EL (cell line): Measurements from ENCODE around the gene ANKRD13B.
A peak's percentile ranks its signal among the peaks of the same experiment; 100 is the strongest.
"Not testable (repeated sequence)": the region's sequence is repeated elsewhere in the genome, so short reads cannot be mapped to it uniquely, and the experiment has no call there.

Experiments used
- DNase-seq: peaks from one replicate; pipeline ENCODE4 v3.0.0-alpha.2; 2016

Gene ANKRD13B

DNA sequence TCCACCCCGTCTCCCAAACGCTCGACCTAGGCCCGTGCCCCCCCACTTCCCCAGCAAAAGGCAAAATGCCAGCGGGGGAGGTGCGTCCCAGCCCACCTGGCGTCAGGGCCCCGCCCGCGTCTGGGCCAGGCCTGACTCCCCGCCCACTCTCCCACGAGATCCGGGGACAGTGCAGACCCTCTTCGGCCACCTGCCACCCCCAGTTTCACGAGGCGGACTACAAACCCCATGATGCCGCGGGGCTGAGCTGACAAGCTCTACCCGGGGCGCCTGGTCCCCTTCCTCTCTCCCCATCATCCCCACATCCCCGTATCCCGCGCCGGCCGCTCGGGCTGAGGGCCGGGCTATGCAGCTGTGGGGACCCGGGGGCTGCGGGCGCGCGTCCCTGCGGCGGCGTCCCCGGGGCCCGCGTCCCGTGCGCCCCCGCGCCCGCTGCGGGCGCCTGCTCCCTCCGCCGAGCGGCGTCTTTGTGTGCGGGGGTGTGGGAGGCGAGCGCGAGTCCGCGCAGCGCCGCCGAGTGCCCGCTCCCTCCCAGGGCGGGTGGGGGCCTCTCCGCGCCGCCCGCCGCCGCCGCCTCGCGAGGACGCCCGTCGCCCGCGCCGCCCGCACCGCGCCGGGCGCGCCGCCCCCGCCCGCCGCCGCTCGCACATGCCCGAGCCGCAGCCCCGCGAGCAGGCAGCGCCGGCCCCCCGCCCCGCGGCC, at the start of gene ANKRD13B:
TSS of gene ANKRD13B (plus strand) at position 283 of the 702 bp plus-strand sequence. CDS start 490 bp downstream, outside the sequence.
- peak; percentile 32 for DNase-seq

DNA sequence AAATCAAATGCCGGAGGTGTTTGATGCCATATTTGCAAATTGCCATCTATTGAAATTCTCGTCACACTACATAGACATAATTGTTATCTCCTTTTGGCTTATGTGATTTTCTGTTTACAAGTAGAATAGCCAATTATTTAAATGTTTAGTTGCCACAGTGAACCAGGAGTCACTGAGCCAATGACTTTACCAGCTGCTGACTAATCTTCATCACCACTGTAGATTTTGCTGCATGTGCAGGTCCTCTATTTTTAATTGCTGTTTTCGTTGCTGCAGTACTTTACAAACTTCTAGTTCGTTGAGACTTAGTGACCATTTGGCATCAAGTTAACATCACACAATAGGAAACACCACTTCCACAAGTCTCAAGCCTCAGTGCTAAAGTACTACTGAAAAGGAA, 48.9 kb upstream of the ANKRD13B start:
- no peak for DNase-seq

DNA sequence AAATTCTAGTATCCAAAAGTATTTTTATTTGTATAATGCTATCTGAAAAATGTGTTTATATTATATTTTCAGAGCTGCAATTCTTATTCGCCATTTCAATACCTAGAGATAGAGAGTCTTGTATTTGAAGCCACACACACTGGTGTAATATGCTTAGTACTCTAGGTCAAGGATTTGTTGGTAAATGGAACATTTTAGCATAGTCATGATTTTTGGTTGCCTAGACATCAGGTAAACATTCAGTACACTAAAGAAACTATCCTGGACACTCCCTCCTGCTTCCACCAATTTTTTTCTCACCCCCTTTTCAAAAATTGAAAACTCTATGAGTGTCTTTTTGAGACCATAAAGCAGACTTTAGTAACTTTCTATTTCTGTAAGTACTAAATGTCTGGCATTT, 46.8 kb upstream of the ANKRD13B start:
- DNase-seq = no peak

DNA sequence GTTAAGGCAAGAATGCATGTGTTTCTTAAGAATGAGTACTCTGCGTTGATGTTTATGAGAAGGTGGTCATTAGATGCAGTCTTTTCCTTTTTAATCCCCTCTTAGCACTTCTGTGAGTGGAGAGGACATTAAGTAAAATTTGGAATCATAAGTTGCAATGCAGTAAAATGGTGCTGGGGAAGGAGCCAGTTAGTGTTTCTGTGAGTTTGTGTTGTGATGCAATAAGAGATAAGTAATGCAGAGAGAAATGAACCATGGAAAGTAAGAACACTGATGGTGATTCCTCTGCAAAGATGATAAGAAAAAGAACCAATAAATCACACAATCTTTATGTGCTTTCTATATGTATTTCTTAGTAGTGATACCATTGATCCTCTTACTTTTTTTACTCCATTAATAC, 46.1 kb upstream of the ANKRD13B start:
- no peak for DNase-seq

DNA sequence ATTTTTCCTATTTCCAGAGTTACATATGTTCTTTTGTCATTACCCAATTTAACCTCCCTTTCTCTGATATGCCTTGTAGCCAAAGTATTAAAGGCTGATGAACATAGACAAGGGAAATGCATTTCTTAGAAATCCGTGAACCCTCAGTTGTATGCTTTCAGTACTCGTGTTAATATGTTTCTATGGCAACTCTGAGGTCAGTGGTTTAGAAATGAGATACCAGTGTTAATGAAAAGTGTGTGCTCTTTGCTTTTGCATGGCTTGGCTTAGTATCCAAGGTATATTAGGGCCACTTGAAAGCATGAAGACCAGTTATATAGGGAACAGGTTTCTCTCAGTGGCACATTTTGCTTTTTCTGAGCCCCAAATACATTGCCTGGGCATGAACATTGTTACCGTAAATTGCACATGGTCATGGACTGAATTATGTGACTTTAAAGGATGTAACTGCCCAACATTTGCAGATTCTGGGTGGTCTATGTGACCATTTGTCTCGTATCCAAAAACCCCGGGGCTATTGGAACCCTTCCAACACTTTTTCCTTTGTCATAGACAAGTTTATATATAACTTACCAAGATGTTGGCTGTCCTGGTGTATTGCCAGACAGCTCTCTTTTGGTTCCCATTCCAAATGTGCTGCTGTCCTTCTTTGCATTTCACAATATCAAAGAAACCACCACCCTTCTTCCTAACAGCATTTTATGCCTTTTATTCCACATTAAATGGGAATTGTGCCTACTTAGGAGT, 43.6 kb upstream of the ANKRD13B start:
- DNase-seq = peak; percentile 25

DNA sequence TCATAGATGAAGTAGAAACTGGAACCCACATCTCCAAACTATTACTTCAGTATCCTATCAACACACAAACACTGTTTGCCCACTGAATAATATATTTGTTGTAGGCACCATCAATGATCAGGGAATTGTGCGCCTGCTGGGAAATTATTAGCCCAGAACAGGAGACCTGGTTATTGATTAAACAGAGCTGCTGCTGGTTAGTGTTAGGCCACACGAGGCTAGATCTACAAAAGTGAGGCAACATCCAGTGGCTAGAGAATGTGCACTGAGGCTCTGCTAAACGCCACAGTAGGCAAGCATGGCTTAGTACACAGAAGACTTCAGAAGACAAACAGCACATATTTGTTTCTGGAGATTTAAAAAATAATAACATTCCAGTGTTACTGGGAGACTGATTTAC, 37.1 kb upstream of the ANKRD13B start:
- DNase-seq = no peak

DNA sequence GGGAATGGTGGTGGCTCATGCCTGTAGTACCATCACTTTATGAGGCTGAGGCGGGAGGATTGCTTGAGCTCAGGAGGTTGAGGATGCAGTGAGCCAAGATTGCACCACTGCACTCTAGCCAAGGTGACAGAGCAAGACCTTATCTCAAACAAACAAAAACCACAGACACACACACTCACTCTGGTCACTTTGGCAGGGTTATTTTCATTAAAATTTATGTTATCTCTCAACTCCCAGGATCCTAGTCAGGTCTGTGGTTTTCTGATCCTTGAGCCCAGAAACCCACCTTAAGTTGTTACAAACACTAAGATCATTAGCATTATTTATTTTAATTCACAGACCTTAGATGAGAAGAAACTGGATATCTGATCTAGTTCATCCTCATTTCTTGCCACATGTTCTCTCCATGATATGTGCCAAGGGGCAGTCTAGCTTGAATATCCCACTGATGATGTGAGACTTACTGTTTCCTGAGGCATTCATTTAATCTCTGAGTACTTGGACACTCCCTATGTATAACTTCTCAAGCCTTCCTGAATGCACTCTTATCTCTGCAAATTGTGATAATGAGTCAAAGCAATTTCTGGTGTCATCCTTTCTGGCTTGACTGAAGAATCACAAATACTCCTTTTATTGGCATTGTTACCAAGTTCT, 35.7 kb upstream of the ANKRD13B start:
- DNase-seq = peak; percentile 29

DNA sequence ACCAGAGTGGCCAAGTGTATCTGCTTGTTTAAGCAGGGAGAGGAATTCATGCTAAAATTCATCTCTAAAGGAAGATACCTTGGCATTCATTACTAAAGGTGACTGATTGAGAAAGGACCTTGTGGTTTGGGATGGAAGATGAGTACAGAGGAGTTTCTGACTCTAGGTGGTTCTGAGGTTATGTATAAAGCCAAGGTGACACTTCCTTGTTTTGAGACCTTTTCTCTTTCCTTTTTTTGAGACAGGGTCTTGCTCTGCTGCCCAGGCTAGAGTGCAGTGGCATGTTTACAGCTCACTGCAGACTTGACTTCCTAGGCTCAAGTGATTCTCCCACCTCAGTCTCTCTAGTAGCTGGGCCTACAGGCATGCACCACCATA, 35.2 kb upstream of the ANKRD13B start:
- no peak for DNase-seq

DNA sequence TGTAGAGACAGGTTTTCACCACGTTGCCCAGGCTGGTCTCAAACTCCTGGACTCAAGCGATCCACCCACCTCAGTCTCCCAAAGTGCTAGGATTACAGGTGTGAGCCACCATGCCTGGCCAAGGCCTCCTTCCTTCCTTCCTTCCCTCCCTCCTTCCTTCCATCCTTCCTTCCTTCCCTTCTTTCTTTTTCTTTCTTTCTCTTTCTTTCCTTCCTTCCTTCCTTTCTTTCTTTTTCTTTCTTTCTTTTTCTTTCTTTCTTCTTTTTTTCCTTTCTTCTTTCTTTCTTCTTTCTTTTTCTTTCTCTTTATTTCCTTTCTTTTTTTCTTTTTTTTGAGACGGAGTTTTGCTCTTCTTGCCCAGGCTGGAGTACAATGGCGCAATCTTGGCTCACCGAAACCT, 34.8 kb upstream of the ANKRD13B start:
- DNase-seq = not testable (repeated sequence)

DNA sequence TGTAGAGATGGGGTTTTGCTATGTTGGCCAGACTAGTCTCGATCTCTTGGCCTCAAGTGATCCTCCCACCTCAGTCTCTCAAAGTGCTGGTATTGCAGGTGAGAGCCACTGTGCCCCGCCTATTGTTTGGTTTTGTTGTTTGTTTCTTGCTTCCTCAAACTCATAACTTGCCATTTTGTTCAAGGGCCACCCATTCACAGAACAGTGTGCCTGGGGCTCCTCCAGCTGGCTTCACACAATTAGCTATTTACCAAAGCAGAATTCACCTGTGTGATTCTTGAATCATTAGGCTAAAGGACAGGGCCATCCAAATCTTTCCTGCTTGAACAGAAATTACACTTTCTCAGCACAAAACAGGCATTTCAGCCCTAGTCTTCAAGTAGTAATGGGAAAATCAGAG, 33.3 kb upstream of the ANKRD13B start:
- DNase-seq = no peak

DNA sequence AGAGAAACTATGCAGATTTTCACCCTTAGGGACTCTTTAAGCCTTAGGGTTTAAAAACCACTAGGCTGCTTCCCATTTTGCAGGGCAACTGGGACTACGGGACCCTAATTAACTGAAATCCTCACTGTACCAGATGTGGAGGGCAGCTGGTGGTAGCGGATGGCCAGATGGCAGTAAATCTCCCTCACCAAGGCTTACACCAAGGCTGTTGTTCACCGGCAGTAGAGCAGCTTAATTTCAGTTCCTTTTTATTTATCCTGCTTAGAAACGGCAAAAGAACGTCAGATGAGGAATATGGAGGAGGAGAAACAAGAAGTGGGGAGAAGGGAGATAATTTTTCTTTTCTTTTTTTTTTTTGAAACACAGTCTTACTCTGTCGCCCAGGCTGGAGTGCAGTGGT, 32.6 kb upstream of the ANKRD13B start:
- no peak for DNase-seq

DNA sequence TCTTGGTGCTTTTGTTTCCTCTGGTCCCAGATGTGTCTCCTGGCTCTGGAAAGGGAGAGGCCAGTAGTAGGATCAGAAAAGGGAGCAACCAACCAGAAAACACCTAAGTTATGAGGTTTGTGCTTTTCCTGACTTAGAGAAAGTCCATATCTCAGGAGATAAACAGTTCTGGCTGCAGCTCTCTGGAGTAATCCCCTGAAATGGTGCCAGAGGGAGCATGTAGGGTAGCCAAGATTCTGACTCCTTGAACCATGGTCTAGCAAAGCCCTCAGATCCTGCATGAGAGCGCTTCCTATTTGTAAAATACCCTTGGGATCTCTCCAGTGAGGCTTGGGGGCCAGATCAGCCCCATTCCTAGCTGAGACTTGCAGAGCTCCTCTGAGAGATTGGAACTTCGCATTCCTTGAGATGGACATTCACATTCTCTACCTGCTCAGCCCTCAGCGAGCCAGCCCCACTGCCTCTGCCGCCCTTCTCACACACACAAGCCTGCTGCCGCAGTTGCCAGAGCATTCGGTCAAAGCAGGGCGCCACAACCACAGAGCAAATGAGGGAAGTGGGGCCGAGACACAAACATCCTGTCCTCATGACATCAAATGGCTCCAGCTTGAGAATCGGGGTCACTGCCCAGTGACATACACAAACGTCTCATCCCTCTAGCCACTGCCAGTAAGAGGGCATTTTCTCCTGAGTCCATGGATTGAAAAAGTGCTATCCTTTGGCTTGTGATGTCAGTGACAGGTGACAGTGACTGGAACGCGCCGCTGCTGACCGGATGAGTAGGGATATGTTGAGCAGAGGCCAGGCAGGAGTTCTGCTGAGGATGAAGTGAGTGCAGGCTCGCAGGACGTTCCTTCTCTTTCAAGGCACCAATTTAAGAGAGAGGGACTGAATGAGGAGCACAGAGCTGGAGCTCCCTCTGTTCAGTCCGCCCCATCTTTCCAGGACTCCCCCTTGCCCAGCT, 31.1 kb upstream of the ANKRD13B start:
- DNase-seq = no peak

DNA sequence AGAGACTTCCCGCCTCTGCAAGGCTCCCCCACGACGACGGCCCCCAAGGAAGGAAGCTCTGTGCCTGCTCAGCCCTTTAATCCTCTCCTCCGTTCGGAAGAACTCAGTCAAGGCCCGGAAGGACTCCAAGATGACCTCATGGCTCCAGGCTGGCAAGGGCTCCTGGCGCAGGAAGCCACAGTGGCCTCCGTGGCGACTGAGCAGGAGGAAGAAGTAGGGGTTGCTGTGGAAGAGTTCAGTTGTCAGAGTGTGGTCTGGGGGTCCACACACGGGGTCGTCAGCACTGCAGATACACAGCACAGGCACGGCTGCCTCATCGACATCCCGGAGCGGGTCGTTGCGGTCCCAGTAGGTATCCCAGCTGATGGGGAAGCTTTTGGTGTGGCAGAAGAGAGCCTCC, 30.3 kb upstream of the ANKRD13B start:
- DNase-seq = no peak

DNA sequence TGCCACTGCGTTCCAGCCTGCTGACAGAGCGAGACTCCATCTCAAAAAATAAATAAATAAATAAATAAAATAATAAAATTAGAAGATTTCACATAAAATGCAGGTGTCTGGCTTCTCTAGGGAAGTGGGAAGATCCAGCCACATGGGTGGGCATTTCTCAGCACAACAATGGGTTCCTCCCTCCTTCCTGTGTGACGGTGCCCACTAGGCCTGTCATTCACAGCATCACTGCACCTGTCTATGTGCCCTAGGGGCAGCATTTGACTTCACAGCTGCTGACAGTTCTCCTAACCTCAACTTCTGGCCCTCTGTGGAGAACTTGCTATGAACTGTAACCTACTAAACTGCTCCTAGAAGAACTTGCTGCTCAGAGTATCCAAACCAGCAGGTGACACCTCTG, 29.1 kb upstream of the ANKRD13B start:
- DNase-seq = no peak

DNA sequence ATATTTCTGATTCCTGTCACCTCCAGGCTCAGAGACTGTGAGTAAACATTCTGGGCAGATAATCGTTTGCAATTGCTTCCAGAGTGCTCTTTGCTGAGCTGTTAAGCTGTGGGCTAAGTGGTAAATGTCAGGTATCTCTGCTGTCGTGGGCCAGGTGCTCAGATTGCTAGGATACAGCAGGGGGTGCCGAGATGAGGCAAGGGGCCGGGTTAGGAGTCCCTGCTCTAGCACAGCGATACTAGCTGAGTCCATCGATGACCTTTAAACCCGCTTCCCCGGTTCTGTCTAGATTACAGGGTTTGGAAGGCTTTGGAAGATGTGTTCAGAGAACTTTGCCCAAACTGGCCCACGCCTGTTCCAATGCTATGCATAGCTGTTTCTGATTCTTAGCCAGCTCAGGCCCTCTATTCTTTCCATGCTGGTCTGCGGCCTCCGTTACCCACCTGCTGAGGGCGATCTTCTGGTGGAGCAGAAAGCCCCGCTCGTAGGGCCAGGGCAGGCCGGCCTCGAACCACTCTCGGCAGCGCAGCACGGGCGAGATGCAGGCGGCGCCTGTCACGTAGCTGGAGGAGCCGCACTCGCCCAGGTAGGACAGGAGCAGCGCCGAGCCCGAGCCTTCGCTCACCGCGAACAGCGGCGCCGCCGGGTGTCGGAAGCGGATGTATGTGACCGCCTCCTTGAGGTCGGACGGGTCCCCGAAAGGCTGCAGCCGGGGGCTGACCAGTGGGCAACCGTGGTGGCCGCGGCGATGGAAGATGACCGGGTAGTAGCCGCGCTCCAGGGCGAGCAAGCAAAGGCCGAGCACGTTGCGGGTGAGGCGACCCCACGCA, 27.1 kb upstream of the ANKRD13B start:
- DNase-seq = no peak

DNA sequence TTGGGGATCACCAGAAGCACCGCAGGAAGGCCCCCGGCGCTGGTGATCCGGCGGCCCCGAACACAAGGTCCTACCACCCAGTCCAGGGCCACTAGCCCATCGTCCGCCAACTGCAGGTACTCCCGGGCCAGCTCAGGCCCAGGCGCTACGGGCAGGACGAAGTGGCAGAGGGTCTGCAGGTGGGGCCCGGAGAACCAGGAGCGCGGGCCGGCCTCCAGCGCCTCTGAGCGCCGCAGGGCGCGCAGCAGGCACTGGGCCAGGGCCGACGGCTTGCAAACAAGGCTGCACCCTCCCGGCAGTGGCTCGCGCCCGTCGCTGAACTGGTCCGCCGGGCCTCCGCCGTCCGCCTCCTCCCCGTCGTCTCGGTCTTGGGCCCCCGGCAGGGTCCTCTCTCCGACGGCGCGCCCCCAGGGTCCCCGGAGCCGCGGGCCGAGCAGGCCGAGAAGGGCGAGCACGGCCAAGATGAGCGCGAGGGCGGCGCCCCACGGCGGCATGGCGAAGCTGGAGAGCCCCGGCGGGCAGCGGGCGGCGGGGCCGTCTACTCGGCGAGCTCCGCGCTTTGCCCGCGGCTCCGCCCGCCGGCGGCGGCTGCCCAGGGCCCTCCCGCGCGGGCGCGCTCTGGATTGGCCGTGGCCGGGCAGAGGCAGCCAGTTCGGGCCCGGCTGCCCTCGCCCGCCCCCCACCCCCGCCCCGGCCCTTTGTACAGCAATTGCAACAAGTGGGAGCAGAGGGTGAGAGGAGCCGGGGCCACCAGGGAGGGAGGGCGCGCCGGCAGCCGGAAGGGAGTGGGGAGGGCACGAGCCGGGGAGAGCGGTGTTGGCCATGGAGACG, 26.2 kb upstream of the ANKRD13B start, which contains the start of gene ABHD15:
TSS of gene ABHD15 (minus strand) at position 565 of the 831 bp plus-strand sequence. CDS start at position 494, 71 bp downstream.
- peak; percentile 76 for DNase-seq

DNA sequence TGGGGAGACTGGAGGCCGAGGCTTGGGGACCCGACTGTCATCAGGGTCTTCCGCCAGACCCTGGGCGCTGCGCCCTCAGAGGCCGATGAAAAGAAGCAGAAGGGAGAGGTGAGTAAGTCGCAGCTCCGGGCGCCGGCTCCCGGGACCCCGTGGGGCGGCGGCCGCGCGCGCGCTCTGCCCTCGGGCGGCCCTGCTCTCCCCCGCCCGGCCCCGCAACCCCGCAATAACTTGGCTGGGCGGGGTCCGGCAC, 25.7 kb upstream of the ANKRD13B start:
- DNase-seq = no peak

DNA sequence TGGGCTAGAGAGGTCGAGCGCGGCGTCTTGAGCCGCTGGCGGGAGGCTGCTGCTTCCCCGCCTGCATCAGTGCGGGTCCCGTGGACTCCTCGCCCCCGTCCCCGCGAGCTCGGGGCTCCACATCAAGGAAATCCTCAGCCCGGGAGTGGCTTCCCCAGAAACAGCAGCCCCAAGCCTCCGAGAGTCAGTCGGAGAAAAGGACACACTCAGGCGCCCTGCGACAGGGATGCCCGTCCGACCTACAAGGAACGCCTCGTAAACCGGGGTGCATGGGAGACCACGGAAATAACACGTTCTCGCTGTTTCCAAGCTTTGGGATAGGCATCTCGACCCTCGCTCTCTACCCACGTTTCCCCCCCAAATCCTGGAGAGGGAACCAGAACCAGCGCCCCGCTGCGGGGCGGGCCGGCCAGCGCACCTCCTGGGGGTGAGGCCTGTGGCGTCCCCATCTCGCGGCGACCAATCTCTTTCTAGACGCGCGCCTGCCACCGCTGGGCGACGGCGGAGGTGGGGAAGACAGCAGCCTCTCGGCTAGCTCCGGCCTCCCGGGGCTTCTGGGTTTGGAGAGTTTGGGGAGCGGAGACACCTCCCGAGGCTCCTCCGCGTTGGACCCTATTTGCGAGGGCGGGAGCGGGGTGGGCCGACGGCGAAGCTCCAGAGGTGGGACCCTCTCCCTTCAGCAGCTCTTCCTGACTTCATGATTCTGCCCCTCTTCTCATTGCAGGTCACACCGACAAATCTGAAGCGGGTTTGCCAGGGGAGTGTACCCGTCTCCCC, 25.2 kb upstream of the ANKRD13B start:
- DNase-seq = peak; percentile 71

DNA sequence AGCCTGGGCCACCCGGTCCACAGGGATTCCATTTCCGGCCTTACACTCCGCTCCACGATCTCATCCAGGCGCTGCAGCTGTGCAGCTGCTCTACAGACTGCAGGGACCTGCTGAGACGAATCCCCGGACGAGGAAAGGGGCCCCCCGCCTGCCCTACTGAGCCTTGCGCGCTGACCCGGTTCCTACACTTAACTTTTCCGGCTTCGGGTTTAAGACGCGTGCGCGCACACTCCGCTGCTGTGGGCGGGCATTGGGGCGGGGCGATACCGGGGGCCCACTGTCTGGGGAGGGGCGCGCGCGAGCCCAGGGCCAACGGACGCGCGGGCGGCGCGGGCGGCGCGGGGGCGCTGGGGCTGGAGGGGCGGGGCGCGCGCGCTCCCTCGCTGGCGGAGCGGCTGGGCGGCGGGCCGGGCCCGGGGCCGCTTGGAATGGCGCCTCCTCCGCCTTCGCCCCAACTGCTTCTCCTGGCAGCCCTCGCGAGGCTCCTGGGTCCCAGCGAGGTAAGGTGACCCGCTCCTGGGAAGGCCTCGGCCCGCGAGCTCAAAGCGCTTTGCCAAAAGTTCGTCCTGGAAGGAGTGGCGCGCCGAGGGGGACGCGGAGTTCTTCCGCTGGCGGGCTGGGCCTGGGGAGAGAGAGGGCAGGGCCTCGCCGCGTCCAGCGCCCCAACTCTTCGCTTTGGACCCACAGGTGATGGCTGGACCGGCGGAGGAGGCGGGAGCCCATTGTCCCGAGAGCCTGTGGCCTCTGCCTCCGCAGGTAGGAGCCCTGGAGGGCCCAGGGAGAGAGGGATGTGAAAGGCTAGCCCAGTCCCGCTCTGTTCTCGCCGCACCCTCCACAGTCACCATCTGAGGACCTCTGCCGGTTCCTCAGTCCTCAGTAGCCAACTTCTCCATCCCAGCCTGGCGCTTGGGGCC, 24.3 kb upstream of the ANKRD13B start, which contains the start of gene TP53I13:
TSS of gene TP53I13 (plus strand) at position 371 of the 914 bp plus-strand sequence. CDS start at position 429, 58 bp downstream.
- DNase-seq = peak; percentile 87
